Measurements from ENCODE around the gene NTN1.

DNA sequence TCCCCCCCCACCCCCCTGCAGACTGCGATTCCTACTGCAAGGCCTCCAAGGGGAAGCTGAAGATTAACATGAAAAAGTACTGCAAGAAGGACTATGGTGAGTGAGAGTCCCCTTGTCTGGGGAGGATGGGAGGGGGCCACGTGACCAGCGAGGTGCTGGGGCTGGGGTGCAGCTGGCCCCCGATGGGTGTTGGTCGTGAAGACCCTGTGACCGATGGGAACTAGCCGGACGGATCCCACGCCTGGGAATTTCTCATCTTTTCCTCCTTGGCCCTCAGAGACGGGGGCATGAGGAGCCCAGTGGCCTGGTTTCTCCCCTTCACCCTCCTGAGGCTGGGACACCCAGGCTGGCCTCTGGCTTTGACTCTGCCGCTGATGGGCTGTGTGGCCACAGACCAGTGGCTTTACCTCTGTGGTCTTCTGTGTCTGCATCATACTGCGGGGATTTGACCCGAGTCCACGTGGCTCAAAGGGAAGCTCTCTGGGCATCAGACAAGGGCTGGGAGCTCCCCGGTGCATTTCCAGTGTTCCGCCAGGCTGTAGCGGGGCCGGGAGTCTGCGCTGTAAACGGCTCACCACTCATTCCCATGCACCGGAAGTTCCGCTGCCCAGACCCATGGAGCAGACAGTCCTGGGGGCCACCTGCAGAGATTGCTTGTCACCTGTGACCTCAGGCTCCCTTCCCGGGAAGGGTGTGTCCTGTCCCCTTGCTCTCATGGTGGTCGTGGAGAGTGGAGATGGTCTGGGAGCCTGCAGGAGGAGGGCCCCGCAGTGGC lies 200.0 kb downstream of the NTN1 start:
- TF ChIP-seq, protein P1, sequence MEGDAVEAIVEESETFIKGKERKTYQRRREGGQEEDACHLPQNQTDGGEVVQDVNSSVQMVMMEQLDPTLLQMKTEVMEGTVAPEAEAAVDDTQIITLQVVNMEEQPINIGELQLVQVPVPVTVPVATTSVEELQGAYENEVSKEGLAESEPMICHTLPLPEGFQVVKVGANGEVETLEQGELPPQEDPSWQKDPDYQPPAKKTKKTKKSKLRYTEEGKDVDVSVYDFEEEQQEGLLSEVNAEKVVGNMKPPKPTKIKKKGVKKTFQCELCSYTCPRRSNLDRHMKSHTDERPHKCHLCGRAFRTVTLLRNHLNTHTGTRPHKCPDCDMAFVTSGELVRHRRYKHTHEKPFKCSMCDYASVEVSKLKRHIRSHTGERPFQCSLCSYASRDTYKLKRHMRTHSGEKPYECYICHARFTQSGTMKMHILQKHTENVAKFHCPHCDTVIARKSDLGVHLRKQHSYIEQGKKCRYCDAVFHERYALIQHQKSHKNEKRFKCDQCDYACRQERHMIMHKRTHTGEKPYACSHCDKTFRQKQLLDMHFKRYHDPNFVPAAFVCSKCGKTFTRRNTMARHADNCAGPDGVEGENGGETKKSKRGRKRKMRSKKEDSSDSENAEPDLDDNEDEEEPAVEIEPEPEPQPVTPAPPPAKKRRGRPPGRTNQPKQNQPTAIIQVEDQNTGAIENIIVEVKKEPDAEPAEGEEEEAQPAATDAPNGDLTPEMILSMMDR (conservative IDR thresholded peaks at IDR 0.05; ENCODE audit: low read length): no peak
- no peak for TF ChIP-seq EZH2phosphoT487 (IDR thresholded peaks at IDR 0.05; ENCODE audit: borderline replicate concordance, low read depth, low read length)

Measured in OCI-LY7 (cell line).